Measurements from ENCODE around the gene KLHL29.

- TF ChIP-seq CTCF (IDR thresholded peaks at IDR 0.05; ENCODE audit: low read length), result no peak
- TF ChIP-seq EZH2 (optimal IDR thresholded peaks at IDR 0.05; ENCODE audit: low read depth, low read length), result no peak
Observed at GRCh38 chr2:23499439-23499838, 114.5 kb downstream of the KLHL29 start.
